DOHH2 (cell line): ENCODE results near the gene MDGA2.

Experiments used
- H3F3A ChIP-seq: fragments of 200-600 bp; sonication (generic), shearing (Covaris generic); 2 replicates; pipeline ENCODE4 v1.6.0; 2016; ENCODE audit warnings: antibody characterized with exemption, mild to moderate bottlenecking; ENCODE audit not compliant: control insufficient read depth, insufficient read depth
- H3K27ac ChIP-seq: fragments of 200-600 bp; sonication (generic); 2 replicates; pipeline ENCODE4 v1.5.1; 2014; ENCODE audit warnings: low read depth, mild to moderate bottlenecking, low read length, moderate library complexity
- H3K27me3 ChIP-seq: fragments of 200-600 bp; sonication (generic); 2 replicates; pipeline ENCODE4 v1.6.1; 2014; ENCODE audit warnings: mild to moderate bottlenecking, low read length, mixed read lengths; ENCODE audit not compliant: control insufficient read depth
- H3K36me3 ChIP-seq: fragments of 200-600 bp; sonication (generic); 2 replicates; pipeline ENCODE4 v1.6.1; 2014; ENCODE audit warnings: mild to moderate bottlenecking, low read length, moderate library complexity, mixed read lengths; ENCODE audit not compliant: control insufficient read depth
- H3K4me1 ChIP-seq: fragments of 200-600 bp; sonication (generic); 2 replicates; pipeline ENCODE4 v1.6.1; 2014; ENCODE audit warnings: mild to moderate bottlenecking, low read length, mixed read lengths; ENCODE audit not compliant: control insufficient read depth
- H3K4me2 ChIP-seq: fragments of 200-600 bp; sonication (generic); 2 replicates; pipeline ENCODE4 v1.6.0; 2014; ENCODE audit warnings: mild to moderate bottlenecking, low read length, moderate library complexity
- H3K4me3 ChIP-seq: fragments of 200-600 bp; sonication (generic); 2 replicates; pipeline ENCODE4 v1.5.1; 2014; ENCODE audit warnings: mild to moderate bottlenecking, low read length, mixed read lengths
- H3K79me2 ChIP-seq: fragments of 200-600 bp; sonication (generic); 2 replicates; pipeline ENCODE4 v1.6.1; 2014; ENCODE audit warnings: mild to moderate bottlenecking, low read length, mixed read lengths; ENCODE audit not compliant: control insufficient read depth
- H3K9me2 ChIP-seq: fragments of 200-600 bp; sonication (generic); replicated peaks from 2 replicates; pipeline ENCODE4 v1.6.1; 2014; ENCODE audit warnings: mild to moderate bottlenecking, low read length, mixed read lengths; ENCODE audit not compliant: control insufficient read depth
- H3K9me3 ChIP-seq: fragments of 200-600 bp; sonication (generic); 2 replicates; pipeline ENCODE4 v1.6.1; 2014; ENCODE audit warnings: antibody characterized with exemption, low read length, mixed read lengths; ENCODE audit not compliant: control insufficient read depth, insufficient read depth
- H4K20me1 ChIP-seq: fragments of 200-600 bp; sonication (generic); 2 replicates; pipeline ENCODE4 v1.6.0; 2014; ENCODE audit warnings: low read depth, mild to moderate bottlenecking, antibody characterized with exemption, low read length, moderate library complexity; ENCODE audit not compliant: control insufficient read depth, insufficient read depth
- CTCF ChIP-seq: fragments of 200-600 bp; sonication (generic); IDR thresholded peaks from one replicate; pipeline ENCODE4 v1.5.1; 2014; ENCODE audit warnings: antibody characterized with exemption, mild to moderate bottlenecking, low read depth, low read length; ENCODE audit not compliant: poor library complexity, severe bottlenecking
- EZH2phosphoT487 ChIP-seq: fragments of 200-600 bp; sonication (generic); IDR thresholded peaks from 2 replicates; pipeline ENCODE4 v1.6.1; 2017; ENCODE audit warnings: borderline replicate concordance, mild to moderate bottlenecking, antibody characterized with exemption, low read length, moderate library complexity, mixed read lengths

The MDGA2 gene

GRCh38 chr14:47662466-47662865 lies 12.9 kb downstream of the MDGA2 start:
- Histone ChIP-seq H3K4me1 (no peaks in the 10 kb centered on the region), H3K4me2 (no peak overlapping the region), H3K4me3 (no peak overlapping the region), H3K9me2 (no peaks in the 10 kb centered on the region), H3F3A (no peaks in the 10 kb centered on the region), H3K36me3 (no peaks in the 10 kb centered on the region), H3K27ac (no peak overlapping the region), H3K9me3 (no peaks in the 10 kb centered on the region), H3K79me2 (no peaks in the 10 kb centered on the region), H3K27me3 (no peaks in the 10 kb centered on the region), H4K20me1 (no peaks in the 10 kb centered on the region)
- no peak for TF ChIP-seq CTCF
- TF ChIP-seq EZH2phosphoT487 = no peak

DNA sequence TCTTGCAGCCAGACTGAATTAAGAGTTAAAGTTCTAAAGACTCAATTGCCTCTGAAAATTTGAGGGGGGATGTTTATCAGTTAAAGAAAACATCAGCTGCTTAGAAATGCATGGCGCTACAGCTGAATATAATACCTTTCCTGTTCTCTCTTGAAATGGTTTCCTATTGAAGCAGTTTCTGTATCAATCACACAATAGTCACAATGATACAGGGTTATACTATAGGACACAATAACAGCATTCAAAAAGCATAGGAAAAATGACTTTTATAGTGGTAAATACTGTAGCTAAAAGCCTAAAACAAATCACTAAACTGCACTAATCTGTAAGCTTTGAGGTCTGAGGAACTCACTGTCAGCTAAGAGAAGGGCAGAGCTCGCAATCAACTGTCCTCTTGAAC lies 15.2 kb downstream of the MDGA2 start:
- H3K4me2 ChIP-seq = no peak overlapping the region

GRCh38 chr14:47658041-47658440 lies 17.4 kb downstream of the MDGA2 start:
- Histone ChIP-seq H3K4me1 (no peaks in the 10 kb centered on the region), H3K36me3 (no peaks in the 10 kb centered on the region), H3K9me2 (no peaks in the 10 kb centered on the region), H3K9me3 (no peaks in the 10 kb centered on the region), H3K27me3 (no peaks in the 10 kb centered on the region), H3K79me2 (no peaks in the 10 kb centered on the region), H3K4me2 (no peak overlapping the region), H3K4me3 (no peak overlapping the region), H3K27ac (no peak overlapping the region), H4K20me1 (no peaks in the 10 kb centered on the region), H3F3A (no peaks in the 10 kb centered on the region)
- no peak for TF ChIP-seq CTCF

More for the DNA sequence above, 15.2 kb downstream of the MDGA2 start:
- Histone ChIP-seq H4K20me1 (no peaks in the 10 kb centered on the region), H3K4me1 (no peaks in the 10 kb centered on the region), H3K79me2 (no peaks in the 10 kb centered on the region), H3K27ac (no peak overlapping the region), H3K9me2 (no peaks in the 10 kb centered on the region), H3F3A (no peaks in the 10 kb centered on the region), H3K27me3 (no peaks in the 10 kb centered on the region), H3K36me3 (no peaks in the 10 kb centered on the region), H3K9me3 (no peaks in the 10 kb centered on the region), H3K4me3 (no peak overlapping the region)
- no peak for TF ChIP-seq EZH2phosphoT487
- no peak for TF ChIP-seq CTCF

GRCh38 chr14:47657143-47657542 lies 18.3 kb downstream of the MDGA2 start:
- no peaks in the 10 kb centered on the region for H3K36me3 ChIP-seq

More at GRCh38 chr14:47657143-47657542, 18.3 kb downstream of the MDGA2 start:
- Histone ChIP-seq H3K9me3 (no peaks in the 10 kb centered on the region), H4K20me1 (no peaks in the 10 kb centered on the region), H3K4me1 (no peaks in the 10 kb centered on the region), H3F3A (no peaks in the 10 kb centered on the region), H3K4me2 (no peak overlapping the region), H3K27me3 (no peaks in the 10 kb centered on the region), H3K4me3 (no peak overlapping the region), H3K79me2 (no peaks in the 10 kb centered on the region), H3K9me2 (no peaks in the 10 kb centered on the region), H3K27ac (no peak overlapping the region)
- TF ChIP-seq EZH2phosphoT487 = no peak
- TF ChIP-seq CTCF = no peak
